Esophagus muscularis mucosa (tissue), 4 donors: Measurements from ENCODE around the gene CARD8.

Source experiments
- EP300 ChIP-seq: sonication (generic); formaldehyde crosslinking; IDR thresholded peaks from one replicate; pipeline ENCODE4 v1.6.1; 2017; ENCODE audit warnings: antibody characterized with exemption
- POLR2A ChIP-seq: fragments of 450-650 bp; IDR thresholded peaks from one replicate; pipeline ENCODE4 v1.6.1; 2017; ENCODE audit warnings: antibody characterized with exemption, moderate library complexity, mild to moderate bottlenecking, low read depth
- POLR2AphosphoS5 ChIP-seq, 2 donors: sonication (generic); formaldehyde crosslinking; IDR thresholded peaks; one replicate each; pipeline ENCODE4 v1.6.1; 2017; ENCODE audit warnings: antibody characterized with exemption in 2 of 2
- TF ChIP-seq, protein P1 (sequence below), 3 experiments: fragments of 200-600 bp in 2 of 3; fragments of 450-650 bp in 1 of 3; sonication (generic) in 2 of 3; IDR thresholded peaks; one replicate each; pipeline ENCODE4 v1.5.1; 2017 to 2019; ENCODE audit warnings: antibody characterized with exemption in 3 of 3, mild to moderate bottlenecking in 2 of 3, moderate library complexity in 1 of 3

DNA sequence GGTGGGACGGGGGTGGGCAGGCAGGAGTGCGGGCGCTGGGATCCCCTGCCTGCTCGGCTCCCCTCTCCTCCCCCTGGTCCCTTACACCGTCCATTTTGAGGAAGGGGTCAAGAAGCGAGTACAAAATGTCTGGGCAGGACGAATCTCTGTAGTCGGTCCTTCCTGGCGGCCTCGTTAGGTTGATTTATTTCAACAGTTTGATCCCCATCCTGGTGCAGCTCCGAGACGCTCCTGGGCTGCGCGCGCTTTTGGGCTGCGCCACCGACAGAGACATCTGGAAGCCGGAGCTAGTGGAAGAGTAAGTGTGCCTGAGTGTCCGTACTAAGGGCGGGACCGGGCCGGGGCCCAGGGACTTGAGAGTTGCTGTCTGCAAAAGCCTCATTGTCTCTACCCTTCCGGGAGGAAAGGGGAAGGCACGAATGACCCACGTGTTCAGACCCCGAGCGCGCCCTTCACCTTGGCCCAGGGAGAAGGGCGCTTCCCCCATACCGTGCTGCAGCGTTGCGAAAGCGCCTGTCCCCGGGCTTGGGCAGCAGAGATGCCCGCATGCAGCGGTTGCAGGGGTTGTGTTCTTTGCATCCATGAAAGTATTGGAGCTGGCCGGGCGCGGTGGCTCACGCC lies 15.9 kb upstream of the CARD8 start:
- TF ChIP-seq EP300 (no peak), POLR2A (no peak), POLR2AphosphoS5 (IDR thresholded peaks at IDR 0.05) (no peak)
- TF ChIP-seq, protein P1, sequence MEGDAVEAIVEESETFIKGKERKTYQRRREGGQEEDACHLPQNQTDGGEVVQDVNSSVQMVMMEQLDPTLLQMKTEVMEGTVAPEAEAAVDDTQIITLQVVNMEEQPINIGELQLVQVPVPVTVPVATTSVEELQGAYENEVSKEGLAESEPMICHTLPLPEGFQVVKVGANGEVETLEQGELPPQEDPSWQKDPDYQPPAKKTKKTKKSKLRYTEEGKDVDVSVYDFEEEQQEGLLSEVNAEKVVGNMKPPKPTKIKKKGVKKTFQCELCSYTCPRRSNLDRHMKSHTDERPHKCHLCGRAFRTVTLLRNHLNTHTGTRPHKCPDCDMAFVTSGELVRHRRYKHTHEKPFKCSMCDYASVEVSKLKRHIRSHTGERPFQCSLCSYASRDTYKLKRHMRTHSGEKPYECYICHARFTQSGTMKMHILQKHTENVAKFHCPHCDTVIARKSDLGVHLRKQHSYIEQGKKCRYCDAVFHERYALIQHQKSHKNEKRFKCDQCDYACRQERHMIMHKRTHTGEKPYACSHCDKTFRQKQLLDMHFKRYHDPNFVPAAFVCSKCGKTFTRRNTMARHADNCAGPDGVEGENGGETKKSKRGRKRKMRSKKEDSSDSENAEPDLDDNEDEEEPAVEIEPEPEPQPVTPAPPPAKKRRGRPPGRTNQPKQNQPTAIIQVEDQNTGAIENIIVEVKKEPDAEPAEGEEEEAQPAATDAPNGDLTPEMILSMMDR (IDR thresholded peaks at IDR 0.05) = no peak
